Skin epidermis (tissue), 12 donors: ENCODE measurements around the gene COPG1.

Experiments used
- H3K27ac ChIP-seq, 21 experiments: fragments of 200-600 bp; sonication (generic) in 11 of 21; one replicate each; pipeline ENCODE4 v1.5.0; 2020; ENCODE audit warnings: mild to moderate bottlenecking in 3 of 21, inconsistent platforms in 2 of 21, moderate library complexity in 2 of 21
- H3K4me3 ChIP-seq, 7 experiments: fragments of 200-600 bp; sonication (generic) in 2 of 7; one replicate each; pipeline ENCODE4 v1.5.0; 2020; ENCODE audit warnings: inconsistent platforms in 2 of 7, mild to moderate bottlenecking in 2 of 7, moderate library complexity in 1 of 7

COPG1 gene

GRCh38 chr3:129310111-129311011, 61.0 kb downstream of the COPG1 start:
- H3K4me3 ChIP-seq, result no peak overlapping the region
- peak overlapping the region in 13 of 21 experiments; percentile 7 to 81 (median 49) for H3K27ac ChIP-seq

GRCh38 chr3:129311054-129311902, 61.9 kb downstream of the COPG1 start:
- H3K27ac ChIP-seq, result peak overlapping the region in 11 of 21 experiments; percentile 12 to 81 (median 50)
- H3K4me3 ChIP-seq, result no peak overlapping the region

GRCh38 chr3:129312021-129312639, 62.7 kb downstream of the COPG1 start:
- Histone ChIP-seq H3K4me3 (no peak overlapping the region), H3K27ac (peak overlapping the region in 2 of 21 experiments; percentile 15 to 41)

- peak overlapping the region in 7 of 21 experiments; percentile 0 to 92 (median 38) for H3K27ac ChIP-seq
- H3K4me3 ChIP-seq, result no peak overlapping the region
Measured at GRCh38 chr3:129312671-129313414, 63.4 kb downstream of the COPG1 start.

DNA sequence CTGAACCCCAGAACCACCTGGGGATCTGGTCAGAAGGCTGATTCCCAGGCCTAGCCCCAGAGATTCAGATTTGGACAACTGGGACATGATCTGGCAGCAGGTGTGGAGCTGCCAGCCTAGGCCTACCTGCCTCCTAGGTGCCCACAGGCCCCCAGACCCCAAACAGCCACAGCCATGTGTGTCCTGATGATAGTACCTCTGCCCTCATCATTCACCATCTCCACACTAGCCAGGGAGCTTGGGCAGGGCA, 63.9 kb downstream of the COPG1 start:
- H3K4me3 ChIP-seq, result no peak overlapping the region
- peak overlapping the region in 8 of 21 experiments; percentile 0 to 92 (median 68) for H3K27ac ChIP-seq

GRCh38 chr3:129313665-129314385, 64.4 kb downstream of the COPG1 start:
- peak overlapping the region in 16 of 21 experiments; percentile 77 to 99 (median 92) for H3K27ac ChIP-seq
- peak overlapping the region in 6 of 7 experiments; percentile 51 to 88 (median 81) for H3K4me3 ChIP-seq

GRCh38 chr3:129314386-129315222, 65.2 kb downstream of the COPG1 start:
- H3K4me3 ChIP-seq, result peak overlapping the region; percentile 51 to 88 (median 79)
- H3K27ac ChIP-seq, result peak overlapping the region; percentile 28 to 99 (median 92)

DNA sequence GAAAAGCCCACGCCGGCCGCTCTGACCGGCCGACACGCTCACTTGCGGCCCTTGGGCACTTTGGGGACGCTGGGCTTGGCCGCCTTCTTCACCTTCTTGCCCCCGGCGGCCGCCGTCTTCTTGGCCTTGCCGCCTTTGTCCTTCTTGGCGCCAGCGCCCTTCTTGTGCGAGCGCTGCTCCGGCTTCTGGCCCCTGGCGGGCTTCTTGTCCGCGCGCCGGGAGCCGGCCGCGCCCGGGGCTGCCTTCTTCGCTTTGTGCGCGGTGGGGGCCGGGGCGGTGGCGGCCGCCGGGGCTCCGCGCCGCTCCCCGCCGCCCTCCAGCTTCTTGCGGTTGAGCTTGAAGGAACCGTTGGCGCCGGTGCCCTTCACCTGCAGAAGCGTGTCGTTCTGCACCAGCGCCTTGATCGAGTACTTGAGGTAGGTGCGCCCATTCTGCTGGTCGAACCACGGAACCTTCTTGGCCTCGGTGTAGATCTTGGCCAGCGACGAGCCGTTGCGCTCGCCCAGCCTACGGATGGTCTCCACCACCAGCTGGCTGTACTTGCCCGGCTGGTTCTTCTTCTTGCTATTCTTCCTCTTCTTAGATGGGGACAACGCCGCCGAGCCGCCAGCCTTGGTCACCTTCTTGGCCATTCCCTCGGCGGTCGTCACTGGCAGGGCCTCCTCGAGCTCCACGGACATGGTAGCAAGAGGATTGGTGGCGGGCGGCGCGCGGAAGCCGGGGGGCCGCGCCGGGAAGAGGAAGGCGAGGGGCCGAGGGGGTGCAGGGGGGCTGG, 66.0 kb downstream of the COPG1 start:
- H3K27ac ChIP-seq, result peak overlapping the region; percentile 28 to 99 (median 92)
- peak overlapping the region; percentile 51 to 88 (median 79) for H3K4me3 ChIP-seq

DNA sequence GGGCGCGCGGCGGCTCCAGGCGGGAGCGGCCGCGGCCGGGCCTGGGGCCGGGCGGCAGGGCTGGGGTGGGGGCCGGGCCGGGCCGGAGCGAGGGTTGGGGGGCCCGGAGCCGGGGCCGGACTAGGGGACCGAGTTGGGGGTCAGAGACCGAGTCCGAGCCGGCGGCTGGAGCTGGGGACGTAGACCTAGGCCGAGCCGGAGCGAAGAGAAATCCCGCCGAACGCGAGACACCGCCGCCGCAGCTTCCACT, 66.5 kb downstream of the COPG1 start:
- H3K4me3 ChIP-seq, result peak overlapping the region; percentile 51 to 88 (median 79)
- peak overlapping the region; percentile 77 to 99 (median 92) for H3K27ac ChIP-seq

- H3K27ac ChIP-seq, result peak overlapping the region; percentile 77 to 99 (median 92)
- H3K4me3 ChIP-seq, result peak overlapping the region; percentile 51 to 88 (median 79)
Measured at GRCh38 chr3:129316248-129317013, 67.0 kb downstream of the COPG1 start.

GRCh38 chr3:129317014-129317771, 67.8 kb downstream of the COPG1 start:
- Histone ChIP-seq H3K27ac (peak overlapping the region in 19 of 21 experiments; percentile 80 to 99 (median 92)), H3K4me3 (peak overlapping the region; percentile 51 to 88 (median 79))

DNA sequence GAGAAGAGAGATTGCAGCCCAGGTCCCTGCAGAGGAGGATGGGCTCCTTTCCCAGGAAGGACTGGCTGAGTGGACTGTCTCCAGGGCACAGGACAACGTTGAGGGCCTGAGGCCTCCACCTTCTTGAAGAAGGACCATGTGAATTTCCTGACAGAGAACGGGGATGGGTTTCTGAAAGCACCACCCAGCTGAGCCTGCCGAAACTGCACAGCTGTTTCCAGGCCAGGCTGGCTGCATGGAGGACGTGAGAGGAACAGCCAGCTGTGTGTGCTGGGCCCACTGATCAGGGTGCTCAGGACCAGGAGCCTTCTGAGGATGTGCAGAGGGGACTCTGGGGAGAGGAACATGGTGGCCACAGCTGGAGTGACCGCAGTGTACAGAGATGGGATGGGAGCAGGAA, 68.4 kb downstream of the COPG1 start:
- no peak overlapping the region for H3K4me3 ChIP-seq
- no peak overlapping the region for H3K27ac ChIP-seq

DNA sequence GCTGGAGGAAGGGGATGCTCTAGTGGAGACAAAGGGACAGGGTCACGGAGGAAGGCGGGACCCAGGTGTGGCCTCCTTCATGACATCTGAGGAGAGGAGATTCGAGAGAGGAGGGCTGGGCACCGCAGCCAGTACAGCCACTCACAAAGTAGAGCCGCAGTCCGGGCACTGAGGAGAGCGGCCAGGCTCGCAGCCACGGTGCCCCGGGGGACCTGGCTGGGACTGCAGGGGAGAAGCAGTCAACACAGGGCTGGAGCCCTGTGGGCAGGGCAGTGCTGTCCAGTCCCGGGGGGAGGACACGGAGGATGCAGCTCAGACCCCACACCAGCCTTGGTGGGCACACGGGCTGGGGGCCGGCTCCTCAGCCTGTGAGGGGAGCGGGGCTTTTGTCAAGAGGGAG, 69.5 kb downstream of the COPG1 start:
- no peak overlapping the region for H3K4me3 ChIP-seq
- H3K27ac ChIP-seq, result no peak overlapping the region

- no peak overlapping the region for H3K4me3 ChIP-seq
Measured at GRCh38 chr3:129320261-129320660, 70.9 kb downstream of the COPG1 start.

DNA sequence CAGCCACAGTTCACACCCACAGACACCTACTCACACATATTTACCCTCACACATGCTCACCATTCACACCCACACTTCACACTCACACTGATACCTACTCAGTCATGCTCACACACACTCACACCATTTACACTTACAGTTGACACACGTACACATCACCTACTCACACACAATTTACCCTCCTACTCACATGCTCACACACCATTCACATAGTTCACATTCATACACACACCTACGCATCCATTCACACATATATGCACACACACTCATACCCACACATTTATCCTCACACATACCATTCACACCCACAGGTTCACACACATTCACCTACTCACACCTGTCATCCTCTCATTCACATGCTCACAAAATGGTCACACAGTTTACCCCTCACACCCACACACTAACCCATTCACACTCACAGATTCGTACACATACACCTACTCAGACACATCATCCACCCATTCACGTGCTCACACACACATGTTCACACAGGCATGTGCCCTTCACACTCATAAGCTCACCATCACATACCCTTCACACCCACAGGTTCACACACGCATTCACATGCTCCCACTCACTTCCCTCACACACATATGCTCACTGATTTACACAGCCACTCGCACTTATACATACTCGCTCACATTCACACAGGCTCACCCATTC, 71.5 kb downstream of the COPG1 start:
- Histone ChIP-seq H3K27ac (no peak overlapping the region), H3K4me3 (no peak overlapping the region)

More at GRCh38 chr3:129320261-129320660, 70.9 kb downstream of the COPG1 start:
- H3K27ac ChIP-seq, result no peak overlapping the region
